Neural cell (in vitro differentiated cells): Measurements from ENCODE around the gene BNC2. TPM values are rescaled to one million over a fixed set of nuclear protein-coding genes. Genes with fewer than 3 reads are reported as not detected.

Experiments used
- H2AFZ ChIP-seq: fragments of 200-600, 300-800 bp; sonication (generic), shearing (Covaris generic); 2 replicates; pipeline ENCODE4 v1.6.0; 2014; ENCODE audit warnings: low read depth, mild to moderate bottlenecking, antibody characterized with exemption, low read length, moderate library complexity
- H3F3A ChIP-seq: fragments of 200-600 bp; shearing (Covaris generic); 2 replicates; pipeline ENCODE4 v1.6.1; 2016; ENCODE audit warnings: mild to moderate bottlenecking, moderate library complexity, mixed read lengths, antibody characterized with exemption, low read length; ENCODE audit not compliant: insufficient read depth, poor library complexity, severe bottlenecking
- H3K27ac ChIP-seq: fragments of 200-600, 300-800 bp; sonication (generic), shearing (Covaris generic); 2 replicates; pipeline ENCODE4 v1.5.1; 2014; ENCODE audit warnings: mild to moderate bottlenecking, low read length, moderate library complexity
- H3K27me3 ChIP-seq: fragments of 300-800, 200-600 bp; sonication (generic), shearing (Covaris generic); 2 replicates; pipeline ENCODE4 v1.6.0; 2014; ENCODE audit warnings: mild to moderate bottlenecking, low read depth, low read length, moderate library complexity; ENCODE audit not compliant: insufficient read depth
- H3K36me3 ChIP-seq: fragments of 300-800, 200-600 bp; sonication (generic), shearing (Covaris generic); 2 replicates; pipeline ENCODE4 v1.5.1; 2014; ENCODE audit warnings: mild to moderate bottlenecking, antibody characterized with exemption, low read length, moderate library complexity; ENCODE audit not compliant: insufficient read depth
- H3K4me2 ChIP-seq: fragments of 300-800, 200-600 bp; sonication (generic), shearing (Covaris generic); 2 replicates; pipeline ENCODE4 v1.6.0; 2014; ENCODE audit warnings: mild to moderate bottlenecking, low read length
- H3K4me3 ChIP-seq: fragments of 300-800, 200-600 bp; sonication (generic), shearing (Covaris generic); 2 replicates; pipeline ENCODE4 v1.5.1; 2014; ENCODE audit warnings: mild to moderate bottlenecking, low read length, moderate library complexity
- H3K79me2 ChIP-seq: fragments of 200-600 bp; shearing (Covaris generic); replicated peaks from 2 replicates; pipeline ENCODE4 v1.6.0; 2014; ENCODE audit warnings: mild to moderate bottlenecking, low read length, moderate library complexity; ENCODE audit not compliant: insufficient read depth
- H3K9ac ChIP-seq: fragments of 300-800, 200-600 bp; sonication (generic), shearing (Covaris generic); 2 replicates; pipeline ENCODE4 v1.6.1; 2016; ENCODE audit warnings: mild to moderate bottlenecking, low read length, mixed read lengths
- H3K9me2 ChIP-seq: fragments of 200-600 bp; shearing (Covaris generic); 2 replicates; pipeline ENCODE4 v1.6.1; 2016; ENCODE audit warnings: mild to moderate bottlenecking, low read length, mixed read lengths; ENCODE audit not compliant: insufficient read depth
- H3K9me3 ChIP-seq: fragments of 200-600, 300-800 bp; sonication (generic), shearing (Covaris generic); 2 replicates; pipeline ENCODE4 v1.6.1; 2016; ENCODE audit warnings: mild to moderate bottlenecking, mixed run types, low read length, moderate library complexity, mixed read lengths
- H4K20me1 ChIP-seq: fragments of 200-600 bp; shearing (Covaris generic); 2 replicates; pipeline ENCODE4 v1.6.1; 2016; ENCODE audit warnings: mild to moderate bottlenecking, mixed run types; ENCODE audit not compliant: insufficient read depth
- EP300 ChIP-seq: fragments of 450-650 bp; conservative IDR thresholded peaks from 2 replicates; pipeline ENCODE4 v1.6.1; 2014; ENCODE audit warnings: antibody characterized with exemption, mild to moderate bottlenecking, moderate library complexity; ENCODE audit not compliant: poor library complexity, severe bottlenecking
- EZH2 ChIP-seq: fragments of 200-600, 300-800 bp; shearing (Covaris generic), sonication (generic); IDR thresholded peaks from 2 replicates; pipeline ENCODE4 v1.6.1; 2014; ENCODE audit warnings: antibody characterized with exemption, low read length, borderline replicate concordance, mild to moderate bottlenecking; ENCODE audit not compliant: insufficient read depth, poor library complexity, severe bottlenecking
- MXI1 ChIP-seq: fragments of 450-650 bp; conservative IDR thresholded peaks from 2 replicates; pipeline ENCODE4 v1.6.1; 2014; ENCODE audit warnings: antibody characterized with exemption, mild to moderate bottlenecking; ENCODE audit not compliant: poor library complexity, severe bottlenecking
- POLR2AphosphoS5 ChIP-seq: IDR thresholded peaks from 2 replicates; pipeline ENCODE4 v1.6.1; 2012
- RAD21 ChIP-seq: fragments of 450-650 bp; conservative IDR thresholded peaks from 2 replicates; pipeline ENCODE4 v1.6.1; 2014; ENCODE audit warnings: antibody characterized with exemption, mild to moderate bottlenecking, moderate library complexity
- SMC3 ChIP-seq: fragments of 450-650 bp; conservative IDR thresholded peaks from 2 replicates; pipeline ENCODE4 v1.6.1; 2014; ENCODE audit warnings: antibody characterized with exemption, mild to moderate bottlenecking, moderate library complexity; ENCODE audit not compliant: poor library complexity
- TAF1 ChIP-seq: IDR thresholded peaks from 2 replicates; pipeline ENCODE4 v1.6.1; 2012; ENCODE audit warnings: low read depth
- polyA plus RNA-seq: library from polyadenylated mRNA; depleted of rRNA; stranded (reverse); fragments of >200 nt; gene quantifications from 2 replicates; pipeline ENCODE4 v1.2.3, GENCODE V29; 2014
- TF ChIP-seq, protein P1 (sequence below): IDR thresholded peaks from 2 replicates; pipeline ENCODE4 v1.6.1; 2012; ENCODE audit warnings: borderline replicate concordance
- TF ChIP-seq, protein P2 (sequence below): fragments of 450-650 bp; IDR thresholded peaks from 2 replicates; pipeline ENCODE4 v1.5.1; 2014; ENCODE audit warnings: antibody characterized with exemption, mild to moderate bottlenecking, moderate library complexity; ENCODE audit not compliant: poor library complexity, severe bottlenecking

The BNC2 gene
- polyA plus RNA-seq, 1 donor from 2014 or later, result 1.3 TPM

DNA sequence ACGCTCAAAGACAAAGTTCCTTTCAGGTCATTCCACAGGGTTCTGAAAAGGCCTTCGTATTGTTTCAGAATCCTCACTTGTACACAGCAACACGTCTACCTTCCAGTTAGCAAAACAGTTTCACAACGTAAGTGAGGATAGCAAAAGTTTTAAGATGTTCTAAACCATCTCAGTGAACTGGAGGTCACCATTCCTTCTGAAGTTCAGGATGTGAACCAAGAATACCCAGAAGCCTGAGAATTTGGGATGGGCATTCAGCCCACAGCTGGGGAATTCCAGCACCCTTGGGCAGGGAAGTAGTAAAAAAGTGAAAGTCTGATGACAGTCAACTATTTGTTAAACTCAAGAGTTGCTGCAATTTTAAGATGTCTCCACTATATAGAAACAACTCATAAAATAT lies 224.5 kb downstream of the BNC2 start:
- H3K9ac ChIP-seq, result no peak overlapping the region
- no peaks in the 10 kb centered on the region for H3K79me2 ChIP-seq
- no peaks in the 10 kb centered on the region for H3K27me3 ChIP-seq
- no peak overlapping the region for H3K4me2 ChIP-seq
- H2AFZ ChIP-seq, result no peak overlapping the region
- H3K36me3 ChIP-seq, result no peaks in the 10 kb centered on the region
- H3F3A ChIP-seq, result no peaks in the 10 kb centered on the region
- no peak overlapping the region for H3K4me3 ChIP-seq
- H3K27ac ChIP-seq, result no peak overlapping the region
- H3K9me2 ChIP-seq, result no peaks in the 10 kb centered on the region
- TF ChIP-seq, protein P1, sequence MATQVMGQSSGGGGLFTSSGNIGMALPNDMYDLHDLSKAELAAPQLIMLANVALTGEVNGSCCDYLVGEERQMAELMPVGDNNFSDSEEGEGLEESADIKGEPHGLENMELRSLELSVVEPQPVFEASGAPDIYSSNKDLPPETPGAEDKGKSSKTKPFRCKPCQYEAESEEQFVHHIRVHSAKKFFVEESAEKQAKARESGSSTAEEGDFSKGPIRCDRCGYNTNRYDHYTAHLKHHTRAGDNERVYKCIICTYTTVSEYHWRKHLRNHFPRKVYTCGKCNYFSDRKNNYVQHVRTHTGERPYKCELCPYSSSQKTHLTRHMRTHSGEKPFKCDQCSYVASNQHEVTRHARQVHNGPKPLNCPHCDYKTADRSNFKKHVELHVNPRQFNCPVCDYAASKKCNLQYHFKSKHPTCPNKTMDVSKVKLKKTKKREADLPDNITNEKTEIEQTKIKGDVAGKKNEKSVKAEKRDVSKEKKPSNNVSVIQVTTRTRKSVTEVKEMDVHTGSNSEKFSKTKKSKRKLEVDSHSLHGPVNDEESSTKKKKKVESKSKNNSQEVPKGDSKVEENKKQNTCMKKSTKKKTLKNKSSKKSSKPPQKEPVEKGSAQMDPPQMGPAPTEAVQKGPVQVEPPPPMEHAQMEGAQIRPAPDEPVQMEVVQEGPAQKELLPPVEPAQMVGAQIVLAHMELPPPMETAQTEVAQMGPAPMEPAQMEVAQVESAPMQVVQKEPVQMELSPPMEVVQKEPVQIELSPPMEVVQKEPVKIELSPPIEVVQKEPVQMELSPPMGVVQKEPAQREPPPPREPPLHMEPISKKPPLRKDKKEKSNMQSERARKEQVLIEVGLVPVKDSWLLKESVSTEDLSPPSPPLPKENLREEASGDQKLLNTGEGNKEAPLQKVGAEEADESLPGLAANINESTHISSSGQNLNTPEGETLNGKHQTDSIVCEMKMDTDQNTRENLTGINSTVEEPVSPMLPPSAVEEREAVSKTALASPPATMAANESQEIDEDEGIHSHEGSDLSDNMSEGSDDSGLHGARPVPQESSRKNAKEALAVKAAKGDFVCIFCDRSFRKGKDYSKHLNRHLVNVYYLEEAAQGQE, result no peak
- TF ChIP-seq MXI1 (no peak), RAD21 (no peak), EZH2 (no peak), TAF1 (no peak), POLR2AphosphoS5 (no peak), SMC3 (no peak), EP300 (no peak)
- TF ChIP-seq, protein P2, sequence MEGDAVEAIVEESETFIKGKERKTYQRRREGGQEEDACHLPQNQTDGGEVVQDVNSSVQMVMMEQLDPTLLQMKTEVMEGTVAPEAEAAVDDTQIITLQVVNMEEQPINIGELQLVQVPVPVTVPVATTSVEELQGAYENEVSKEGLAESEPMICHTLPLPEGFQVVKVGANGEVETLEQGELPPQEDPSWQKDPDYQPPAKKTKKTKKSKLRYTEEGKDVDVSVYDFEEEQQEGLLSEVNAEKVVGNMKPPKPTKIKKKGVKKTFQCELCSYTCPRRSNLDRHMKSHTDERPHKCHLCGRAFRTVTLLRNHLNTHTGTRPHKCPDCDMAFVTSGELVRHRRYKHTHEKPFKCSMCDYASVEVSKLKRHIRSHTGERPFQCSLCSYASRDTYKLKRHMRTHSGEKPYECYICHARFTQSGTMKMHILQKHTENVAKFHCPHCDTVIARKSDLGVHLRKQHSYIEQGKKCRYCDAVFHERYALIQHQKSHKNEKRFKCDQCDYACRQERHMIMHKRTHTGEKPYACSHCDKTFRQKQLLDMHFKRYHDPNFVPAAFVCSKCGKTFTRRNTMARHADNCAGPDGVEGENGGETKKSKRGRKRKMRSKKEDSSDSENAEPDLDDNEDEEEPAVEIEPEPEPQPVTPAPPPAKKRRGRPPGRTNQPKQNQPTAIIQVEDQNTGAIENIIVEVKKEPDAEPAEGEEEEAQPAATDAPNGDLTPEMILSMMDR, result no peak
- H4K20me1 ChIP-seq, result no peaks in the 10 kb centered on the region
- no peaks in the 10 kb centered on the region for H3K9me3 ChIP-seq

DNA sequence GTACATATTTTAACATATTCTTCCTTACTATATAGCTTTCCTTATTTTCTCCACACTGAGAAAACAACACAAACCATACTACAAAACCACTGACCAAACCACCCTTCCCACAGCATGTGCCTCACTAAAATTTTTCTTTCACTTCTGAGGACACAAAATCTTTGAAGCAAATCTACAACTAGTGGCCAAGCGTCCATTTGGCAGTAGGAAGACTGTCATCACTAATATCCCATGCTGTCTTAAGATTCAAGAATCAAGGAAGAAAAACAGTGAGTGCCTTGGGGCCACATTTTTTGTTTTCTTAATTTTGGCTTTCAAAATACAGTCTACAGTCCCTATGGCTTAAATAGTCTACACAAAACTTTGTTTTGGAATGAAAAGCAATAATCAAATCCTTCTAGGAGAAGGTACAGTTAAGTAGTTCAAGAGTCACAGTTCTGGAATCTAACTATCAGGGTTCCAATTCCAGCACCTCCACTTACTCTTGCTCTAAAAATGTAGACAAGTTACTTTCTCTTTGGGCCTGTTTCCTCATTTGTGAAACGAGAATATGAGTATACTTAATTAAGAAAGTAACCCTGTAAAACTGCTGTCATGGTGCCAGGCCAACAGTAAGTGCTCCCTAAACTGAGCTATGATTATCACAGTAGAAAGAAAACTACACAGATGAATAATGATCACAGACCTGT lies 227.9 kb downstream of the BNC2 start:
- no peaks in the 10 kb centered on the region for H4K20me1 ChIP-seq
- H3K9me2 ChIP-seq, result no peaks in the 10 kb centered on the region
- TF ChIP-seq RAD21 (no peak), POLR2AphosphoS5 (no peak), SMC3 (no peak), MXI1 (no peak), EZH2 (no peak), EP300 (no peak), TAF1 (no peak)
- TF ChIP-seq, protein P2, result no peak
- TF ChIP-seq, protein P1, result no peak
- H3K36me3 ChIP-seq, result no peaks in the 10 kb centered on the region
- no peaks in the 10 kb centered on the region for H3K79me2 ChIP-seq
- no peak overlapping the region for H3K4me2 ChIP-seq
- H3K4me3 ChIP-seq, result no peak overlapping the region
- H2AFZ ChIP-seq, result no peak overlapping the region
- no peak overlapping the region for H3K27ac ChIP-seq
- no peaks in the 10 kb centered on the region for H3K9me3 ChIP-seq
- H3K27me3 ChIP-seq, result no peaks in the 10 kb centered on the region
- no peak overlapping the region for H3K9ac ChIP-seq
- H3F3A ChIP-seq, result no peaks in the 10 kb centered on the region
